NCI-H146 (cell line): ENCODE results near the gene JADE2.
"Not testable (repeated sequence)": the region's sequence is repeated elsewhere in the genome, so short reads cannot be mapped to it uniquely, and the experiment has no call there.

Source experiments
- DNase-seq: peaks from one replicate; lab custom pipeline; 2025; lab: John Stamatoyannopoulos, UW

Gene JADE2

GRCh38 chr5:134592141-134592746 lies 66.8 kb downstream of the JADE2 start:
- no peak for DNase-seq

- DNase-seq = no peak
These were observed 68.9 kb downstream of the JADE2 start for GRCh38 chr5:134594336-134594735.

GRCh38 chr5:134594797-134595457 lies 69.5 kb downstream of the JADE2 start:
- DNase-seq = peak; percentile 44

GRCh38 chr5:134595458-134595838 lies 70.0 kb downstream of the JADE2 start:
- DNase-seq = no peak

GRCh38 chr5:134599820-134600219 lies 74.3 kb downstream of the JADE2 start:
- DNase-seq = not testable (repeated sequence)

- no peak for DNase-seq
These were observed 75.1 kb downstream of the JADE2 start for GRCh38 chr5:134600600-134600999.

GRCh38 chr5:134603059-134603458 lies 77.6 kb downstream of the JADE2 start:
- DNase-seq = no peak

- DNase-seq = no peak
These were observed 79.4 kb downstream of the JADE2 start for GRCh38 chr5:134604908-134605307.

GRCh38 chr5:134606726-134607125 lies 81.3 kb downstream of the JADE2 start:
- DNase-seq = no peak

- no peak for DNase-seq
These were observed 83.1 kb downstream of the JADE2 start for GRCh38 chr5:134608555-134608954.

- DNase-seq = no peak
These were observed 83.9 kb downstream of the JADE2 start for GRCh38 chr5:134609232-134609851.

GRCh38 chr5:134610725-134611124 lies 85.3 kb downstream of the JADE2 start:
- DNase-seq = no peak

GRCh38 chr5:134611515-134611914 lies 86.0 kb downstream of the JADE2 start:
- no peak for DNase-seq

- no peak for DNase-seq
These were observed 89.1 kb downstream of the JADE2 start for GRCh38 chr5:134614450-134615085.

- no peak for DNase-seq
These were observed 95.2 kb downstream of the JADE2 start for GRCh38 chr5:134620634-134621033.

- DNase-seq = no peak
These were observed 100.1 kb downstream of the JADE2 start for GRCh38 chr5:134625559-134625958.

- no peak for DNase-seq
These were observed 101.0 kb downstream of the JADE2 start for GRCh38 chr5:134626369-134627014.
